A673 (cell line): ENCODE results near the gene OR13C8. TPM values are rescaled to one million over a fixed set of nuclear protein-coding genes. Genes with fewer than 3 reads are reported as not detected.

Experiments used
- BruUV-seq: library from RNA; stranded (reverse); fragments of 400-500 nt; replicated peaks from 2 replicates; lab custom pipeline; 2021; lab: Mats Ljungman, UMichigan
- CTCF ChIA-PET: fragments of 300-600 bp; sonication (Branson Sonifier 250); formaldehyde crosslinking; loops from one replicate; lab custom pipeline; 2022; ENCODE audit warnings: antibody characterized with exemption; lab: Charles Lee
- POLR2A ChIA-PET: fragments of 300-600 bp; sonication (Branson Sonifier 250); formaldehyde crosslinking; loops from one replicate; lab custom pipeline; 2022; ENCODE audit warnings: antibody characterized with exemption; ENCODE audit not compliant: low non-redundant PET; lab: Charles Lee
- DNase-seq: peaks from one replicate; pipeline ENCODE4 v3.0.0-alpha.2; 2015; ENCODE audit warnings: low spot score
- H3K27ac ChIP-seq: fragments of 200-600 bp; sonication (generic); 2 replicates; pipeline ENCODE4 v1.5.1; 2016; ENCODE audit warnings: mixed run types, low read depth, mild to moderate bottlenecking, mixed read lengths, antibody characterized with exemption, low read length; ENCODE audit not compliant: poor library complexity, severe bottlenecking
- H3K27me3 ChIP-seq: fragments of 200-600 bp; sonication (generic); replicated peaks from 2 replicates; pipeline ENCODE4 v1.6.1; 2017; ENCODE audit warnings: mixed run types, low read depth, mild to moderate bottlenecking, mixed read lengths, antibody characterized with exemption, low read length; ENCODE audit not compliant: insufficient read depth, poor library complexity
- H3K36me3 ChIP-seq: fragments of 200-600 bp; sonication (generic); 2 replicates; pipeline ENCODE4 v1.6.1; 2016; ENCODE audit warnings: mixed run types, mild to moderate bottlenecking, mixed read lengths, antibody characterized with exemption, low read length; ENCODE audit not compliant: insufficient read depth, poor library complexity, severe bottlenecking
- H3K4me1 ChIP-seq: fragments of 200-600 bp; sonication (generic); 2 replicates; pipeline ENCODE4 v1.6.1; 2017; ENCODE audit warnings: mixed run types, mild to moderate bottlenecking, mixed read lengths, antibody characterized with exemption, low read length; ENCODE audit not compliant: insufficient read depth, poor library complexity, severe bottlenecking
- H3K4me3 ChIP-seq: fragments of 200-600 bp; sonication (generic); 2 replicates; pipeline ENCODE4 v1.5.1; 2016; ENCODE audit warnings: low read depth, mixed run types, mild to moderate bottlenecking, mixed read lengths, low read length; ENCODE audit not compliant: poor library complexity, severe bottlenecking
- H3K9me3 ChIP-seq: fragments of 200-600 bp; sonication (generic); 2 replicates; pipeline ENCODE4 v1.6.1; 2016; ENCODE audit warnings: mixed run types, low read depth, mild to moderate bottlenecking, mixed read lengths, antibody characterized with exemption, low read length; ENCODE audit not compliant: poor library complexity, severe bottlenecking
- CTCF ChIP-seq: fragments of 300-800, 200-600 bp; sonication (generic); conservative IDR thresholded peaks from 2 replicates; pipeline ENCODE4 v1.5.1; 2017; ENCODE audit warnings: low read depth, mild to moderate bottlenecking, antibody characterized with exemption, low read length, moderate library complexity, mixed read lengths
- EZH2 ChIP-seq: fragments of 200-600 bp; sonication (generic); IDR thresholded peaks from 2 replicates; pipeline ENCODE4 v1.6.1; 2017; ENCODE audit warnings: borderline replicate concordance, low read depth, mild to moderate bottlenecking, mixed read lengths, antibody characterized with exemption, low read length; ENCODE audit not compliant: poor library complexity, severe bottlenecking
- intact Hi-C: fragments of 100-400 bp; cut with micrococcal nuclease; formaldehyde crosslinking; loops from one replicate; pipeline ENCODE4 v1.10.0; 2022; ENCODE audit not compliant: unreplicated experiment
- total RNA-seq: library from RNA; stranded (reverse); gene quantifications from 2 replicates; pipeline ENCODE4 v1.2.3, GENCODE V29; 2021

Gene OR13C8
- total RNA-seq, 1 experiment from 2014 or later = not detected

- TF ChIP-seq CTCF (no peak), EZH2 (no peak)
- no peaks in the 10 kb centered on the region for H3K9me3 ChIP-seq
- ChIA-PET POLR2A (no interaction called here), CTCF (no interaction called here)
- no peak overlapping the region for H3K27ac ChIP-seq
- BruUV-seq = no TSS peak
- no peaks in the 10 kb centered on the region for H3K36me3 ChIP-seq
- no peak overlapping the region for H3K4me3 ChIP-seq
- no peak for DNase-seq
- intact Hi-C loops = no loop called here
- no peaks in the 10 kb centered on the region for H3K27me3 ChIP-seq
- H3K4me1 ChIP-seq = no peaks in the 10 kb centered on the region
Measured at GRCh38 chr9:104539275-104539674, 29.7 kb upstream of the OR13C8 start.

- intact Hi-C loops = no loop called here
- Histone ChIP-seq H3K4me1 (no peaks in the 10 kb centered on the region), H3K27ac (no peak overlapping the region), H3K36me3 (no peaks in the 10 kb centered on the region), H3K27me3 (no peaks in the 10 kb centered on the region), H3K4me3 (no peak overlapping the region), H3K9me3 (no peaks in the 10 kb centered on the region)
- BruUV-seq = no TSS peak
- no peak for DNase-seq
- no peak for TF ChIP-seq CTCF
- TF ChIP-seq EZH2 = no peak
- ChIA-PET CTCF (no interaction called here), POLR2A (no interaction called here)
Measured at GRCh38 chr9:104544644-104545043, 24.3 kb upstream of the OR13C8 start.

GRCh38 chr9:104553261-104553660 lies 15.7 kb upstream of the OR13C8 start:
- no peak overlapping the region for H3K4me3 ChIP-seq
- TF ChIP-seq EZH2 = no peak
- no peak for TF ChIP-seq CTCF
- H3K27me3 ChIP-seq = no peaks in the 10 kb centered on the region
- BruUV-seq = no TSS peak
- no peak for DNase-seq
- no peak overlapping the region for H3K27ac ChIP-seq
- ChIA-PET POLR2A (no interaction called here), CTCF (no interaction called here)
- intact Hi-C loops = no loop called here
- H3K4me1 ChIP-seq = no peaks in the 10 kb centered on the region
- H3K36me3 ChIP-seq = no peaks in the 10 kb centered on the region
- H3K9me3 ChIP-seq = peaks cover 6% of the 10 kb centered on the region
